Measurements from ENCODE around the gene TNNI2.

The TNNI2 gene

DNA sequence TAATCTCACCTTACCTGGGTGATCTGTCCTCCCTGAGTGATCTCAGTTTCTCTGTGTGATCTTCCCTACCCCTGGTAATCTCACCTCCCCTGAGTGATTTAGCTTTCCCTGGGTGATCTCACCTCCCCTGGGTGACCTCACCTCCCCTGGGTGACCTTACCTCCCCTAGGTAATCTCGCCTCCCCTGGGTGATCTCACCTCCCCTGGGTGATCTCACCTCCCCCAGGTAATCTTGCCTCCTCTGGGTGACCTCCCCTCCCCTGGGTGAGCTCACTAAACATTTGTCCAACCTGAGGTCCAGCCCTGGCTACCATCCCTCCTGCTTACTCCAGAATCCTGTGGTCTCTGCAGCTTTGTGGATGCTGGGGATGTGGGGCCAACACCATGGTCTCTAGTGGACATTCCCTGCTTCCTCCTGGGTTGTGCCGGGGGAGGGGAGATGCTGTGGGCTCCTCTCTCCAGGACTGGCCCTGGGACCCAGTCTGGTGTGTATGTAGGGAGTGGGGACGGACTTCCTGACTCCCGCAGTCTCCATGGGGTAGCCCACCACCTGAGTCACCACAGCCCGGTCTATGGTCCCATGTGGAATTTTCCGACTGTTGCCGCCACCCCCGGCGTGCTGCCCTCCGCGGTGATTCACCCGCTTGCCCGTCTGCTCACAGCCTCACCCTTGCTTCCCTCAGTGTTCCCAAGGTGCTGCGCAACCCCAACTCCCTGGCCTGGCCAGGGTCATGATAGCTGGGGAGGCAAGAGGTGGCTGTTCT, 24.0 kb downstream of the TNNI2 start:
- H3K36me3 ChIP-seq (replicated peaks; ENCODE audit: insufficient read depth, low read length), result no peaks in the 10 kb centered on the region
- no peak overlapping the region for H3K9ac ChIP-seq (ENCODE audit: low read length)
- H3F3A ChIP-seq (ENCODE audit: insufficient read depth, low read length), result no peaks in the 10 kb centered on the region
- no peak overlapping the region for H3K4me2 ChIP-seq (ENCODE audit: low read depth, low read length)
- TF ChIP-seq EZH2 (optimal IDR thresholded peaks at IDR 0.05; ENCODE audit: low read depth, low read length) (no peak), EZH2phosphoT487 (IDR thresholded peaks at IDR 0.05; ENCODE audit: low read length) (no peak)
- TF ChIP-seq, protein P1, sequence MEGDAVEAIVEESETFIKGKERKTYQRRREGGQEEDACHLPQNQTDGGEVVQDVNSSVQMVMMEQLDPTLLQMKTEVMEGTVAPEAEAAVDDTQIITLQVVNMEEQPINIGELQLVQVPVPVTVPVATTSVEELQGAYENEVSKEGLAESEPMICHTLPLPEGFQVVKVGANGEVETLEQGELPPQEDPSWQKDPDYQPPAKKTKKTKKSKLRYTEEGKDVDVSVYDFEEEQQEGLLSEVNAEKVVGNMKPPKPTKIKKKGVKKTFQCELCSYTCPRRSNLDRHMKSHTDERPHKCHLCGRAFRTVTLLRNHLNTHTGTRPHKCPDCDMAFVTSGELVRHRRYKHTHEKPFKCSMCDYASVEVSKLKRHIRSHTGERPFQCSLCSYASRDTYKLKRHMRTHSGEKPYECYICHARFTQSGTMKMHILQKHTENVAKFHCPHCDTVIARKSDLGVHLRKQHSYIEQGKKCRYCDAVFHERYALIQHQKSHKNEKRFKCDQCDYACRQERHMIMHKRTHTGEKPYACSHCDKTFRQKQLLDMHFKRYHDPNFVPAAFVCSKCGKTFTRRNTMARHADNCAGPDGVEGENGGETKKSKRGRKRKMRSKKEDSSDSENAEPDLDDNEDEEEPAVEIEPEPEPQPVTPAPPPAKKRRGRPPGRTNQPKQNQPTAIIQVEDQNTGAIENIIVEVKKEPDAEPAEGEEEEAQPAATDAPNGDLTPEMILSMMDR (IDR thresholded peaks at IDR 0.05; ENCODE audit: low read length), result no peak
- no peaks in the 10 kb centered on the region for H3K4me1 ChIP-seq (ENCODE audit: low read length)
- DNase-seq, result no peak
- H3K9me3 ChIP-seq (replicated peaks; ENCODE audit: insufficient read depth, low read length), result no peaks in the 10 kb centered on the region
- no peak overlapping the region for H3K27ac ChIP-seq (ENCODE audit: low read length)
- no peaks in the 10 kb centered on the region for H3K9me2 ChIP-seq (replicated peaks; ENCODE audit: insufficient read depth, low read length)
- H4K20me1 ChIP-seq (ENCODE audit: insufficient read depth, low read length), result no peaks in the 10 kb centered on the region; the same call in 1 of the 2 replicates
- peaks cover 34% of the 10 kb centered on the region for H3K79me2 ChIP-seq (ENCODE audit: low read length)
- H2AFZ ChIP-seq (ENCODE audit: low read length), result no peak overlapping the region
- H3K27me3 ChIP-seq (replicated peaks; ENCODE audit: insufficient read depth, low read length), result no peaks in the 10 kb centered on the region; the same call in 1 of the 2 replicates
- H3K4me3 ChIP-seq (ENCODE audit: low read length), result no peak overlapping the region

DNA sequence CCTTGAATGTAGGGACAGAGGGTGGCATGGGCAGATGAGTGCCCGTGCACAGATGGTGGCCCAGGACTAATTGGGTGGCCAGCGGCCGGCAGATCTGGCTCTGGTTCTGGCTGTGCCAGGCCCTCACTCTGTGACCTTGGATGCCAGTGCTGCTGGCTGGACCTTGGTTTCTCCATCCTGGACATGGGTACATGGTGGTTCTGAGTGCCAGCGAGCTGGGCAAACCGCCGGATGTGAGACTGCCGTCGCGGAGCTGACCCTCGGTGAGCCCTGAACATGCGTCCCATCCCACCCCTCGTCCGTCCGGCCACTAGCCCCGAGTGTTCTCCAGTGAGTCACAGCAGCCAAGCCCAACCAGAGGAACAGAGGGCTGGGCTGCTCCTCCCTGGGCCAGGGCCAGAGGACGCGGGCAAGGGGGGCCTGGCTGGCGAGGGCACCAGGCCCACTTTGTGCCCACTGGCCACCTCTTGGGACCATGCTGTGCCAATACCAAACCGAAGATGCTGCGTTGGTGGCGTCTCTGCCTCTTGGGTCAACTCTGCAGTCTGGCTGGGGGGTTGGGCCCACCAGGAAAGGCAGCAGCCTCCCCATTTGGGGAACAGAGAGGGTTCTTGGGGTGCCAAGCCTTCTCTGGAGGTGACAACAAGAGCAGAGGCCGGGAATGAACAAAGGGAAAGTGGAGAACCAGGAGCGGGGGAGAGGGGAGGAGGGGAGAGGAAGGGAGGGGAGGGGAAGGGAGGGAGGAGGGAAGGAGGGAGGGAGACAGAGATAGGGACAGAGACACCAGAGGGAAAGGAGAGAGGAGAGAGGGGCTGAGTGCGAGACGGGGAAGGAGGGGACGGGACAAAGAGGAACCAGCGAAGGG, 24.8 kb downstream of the TNNI2 start:
- H3K9ac ChIP-seq (ENCODE audit: low read length), result no peak overlapping the region
- no peak overlapping the region for H3K4me3 ChIP-seq (ENCODE audit: low read length)
- no peak overlapping the region for H2AFZ ChIP-seq (ENCODE audit: low read length)
- H3K9me2 ChIP-seq (replicated peaks; ENCODE audit: insufficient read depth, low read length), result no peaks in the 10 kb centered on the region
- DNase-seq, result no peak
- TF ChIP-seq, protein P1 (IDR thresholded peaks at IDR 0.05; ENCODE audit: low read length), result no peak
- TF ChIP-seq EZH2 (optimal IDR thresholded peaks at IDR 0.05; ENCODE audit: low read depth, low read length), result no peak
- TF ChIP-seq EZH2phosphoT487 (IDR thresholded peaks at IDR 0.05; ENCODE audit: low read length), result no peak
- no peaks in the 10 kb centered on the region for H3K9me3 ChIP-seq (replicated peaks; ENCODE audit: insufficient read depth, low read length)
- H3K27ac ChIP-seq (ENCODE audit: low read length), result no peak overlapping the region
- H3K27me3 ChIP-seq (replicated peaks; ENCODE audit: insufficient read depth, low read length), result no peaks in the 10 kb centered on the region; the same call in 1 of the 2 replicates
- H3K36me3 ChIP-seq (replicated peaks; ENCODE audit: insufficient read depth, low read length), result no peaks in the 10 kb centered on the region
- no peaks in the 10 kb centered on the region for H3F3A ChIP-seq (ENCODE audit: insufficient read depth, low read length)
- H4K20me1 ChIP-seq (ENCODE audit: insufficient read depth, low read length), result no peaks in the 10 kb centered on the region; the same call in 1 of the 2 replicates
- H3K79me2 ChIP-seq (ENCODE audit: low read length), result peaks cover 33% of the 10 kb centered on the region
- H3K4me2 ChIP-seq (ENCODE audit: low read depth, low read length), result no peak overlapping the region
- H3K4me1 ChIP-seq (ENCODE audit: low read length), result no peaks in the 10 kb centered on the region

DNA sequence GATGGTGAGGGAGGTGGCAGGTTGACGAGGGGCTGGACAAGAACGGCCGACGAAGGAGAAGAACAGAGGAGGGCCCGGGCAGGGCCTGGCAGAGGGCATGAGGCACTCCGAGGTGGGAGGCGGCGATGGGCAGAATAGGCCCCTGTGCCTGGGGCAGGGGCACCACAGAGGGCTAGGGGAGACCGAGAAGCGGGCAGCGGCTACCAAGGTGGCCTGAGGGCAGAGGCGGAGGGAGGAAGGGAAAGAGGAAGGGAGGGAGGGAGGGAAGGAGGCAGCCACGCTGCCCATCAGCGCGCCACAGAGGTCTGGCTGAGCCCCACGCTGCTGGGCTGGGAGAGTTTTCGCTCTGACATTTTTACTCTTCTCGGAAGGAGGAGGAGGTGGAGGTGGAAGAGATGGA, 25.4 kb downstream of the TNNI2 start:
- peaks cover 36% of the 10 kb centered on the region for H3K79me2 ChIP-seq (ENCODE audit: low read length)
- no peaks in the 10 kb centered on the region for H3K36me3 ChIP-seq (replicated peaks; ENCODE audit: insufficient read depth, low read length)
- H3K27me3 ChIP-seq (replicated peaks; ENCODE audit: insufficient read depth, low read length), result peaks cover 5% of the 10 kb centered on the region; the same call in 1 of the 2 replicates
- no peaks in the 10 kb centered on the region for H3F3A ChIP-seq (ENCODE audit: insufficient read depth, low read length)
- TF ChIP-seq, protein P1 (IDR thresholded peaks at IDR 0.05; ENCODE audit: low read length), result no peak
- no peak for TF ChIP-seq EZH2phosphoT487 (IDR thresholded peaks at IDR 0.05; ENCODE audit: low read length)
- no peak for TF ChIP-seq EZH2 (optimal IDR thresholded peaks at IDR 0.05; ENCODE audit: low read depth, low read length)
- H3K4me2 ChIP-seq (ENCODE audit: low read depth, low read length), result no peak overlapping the region
- no peak for DNase-seq
- no peak overlapping the region for H3K27ac ChIP-seq (ENCODE audit: low read length)
- no peak overlapping the region for H2AFZ ChIP-seq (ENCODE audit: low read length)
- H3K9me3 ChIP-seq (replicated peaks; ENCODE audit: insufficient read depth, low read length), result no peaks in the 10 kb centered on the region
- no peak overlapping the region for H3K4me3 ChIP-seq (ENCODE audit: low read length)
- no peaks in the 10 kb centered on the region for H3K9me2 ChIP-seq (replicated peaks; ENCODE audit: insufficient read depth, low read length)
- no peaks in the 10 kb centered on the region for H3K4me1 ChIP-seq (ENCODE audit: low read length)
- H4K20me1 ChIP-seq (ENCODE audit: insufficient read depth, low read length), result no peaks in the 10 kb centered on the region; the same call in 1 of the 2 replicates
- no peak overlapping the region for H3K9ac ChIP-seq (ENCODE audit: low read length)
